ENCODE measurements around the gene NUP93. TPM values are rescaled to one million over a fixed set of nuclear protein-coding genes. Genes with fewer than 3 reads are reported as not detected.

NUP93 gene
- total RNA-seq, 4 donors from 2014 or later = 27.3 to 195 (median 31.4) TPM

DNA sequence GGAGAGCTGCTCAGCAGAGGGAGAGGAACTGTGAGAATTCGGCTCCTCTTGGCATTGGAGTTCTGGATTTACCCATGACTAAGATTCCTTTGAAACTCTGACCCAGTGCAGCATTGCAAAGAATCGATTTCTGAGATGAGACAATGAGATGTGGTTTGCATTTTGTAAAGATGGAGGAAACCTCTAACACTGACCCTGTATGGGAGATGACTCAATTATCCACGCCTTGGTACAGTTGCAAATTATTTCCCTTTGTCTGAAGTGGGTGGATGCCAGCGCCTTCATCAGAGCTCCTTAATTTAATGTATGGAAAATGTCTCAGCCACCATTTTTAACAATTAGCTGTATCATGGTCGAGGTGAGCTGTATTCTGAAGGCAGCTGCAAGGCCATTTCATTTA lies 53.4 kb downstream of the NUP93 start:
- Histone ChIP-seq H3K4me3 (no peak overlapping the region), H3K9me3 (no peaks in the 10 kb centered on the region), H3K36me3 (no peaks in the 10 kb centered on the region), H3K27ac (no peak overlapping the region), H3K4me1 (no peaks in the 10 kb centered on the region), H3K27me3 (no peaks in the 10 kb centered on the region)
- TF ChIP-seq POLR2A (IDR thresholded peaks at IDR 0.05) = no peak
- TF ChIP-seq, protein P1, sequence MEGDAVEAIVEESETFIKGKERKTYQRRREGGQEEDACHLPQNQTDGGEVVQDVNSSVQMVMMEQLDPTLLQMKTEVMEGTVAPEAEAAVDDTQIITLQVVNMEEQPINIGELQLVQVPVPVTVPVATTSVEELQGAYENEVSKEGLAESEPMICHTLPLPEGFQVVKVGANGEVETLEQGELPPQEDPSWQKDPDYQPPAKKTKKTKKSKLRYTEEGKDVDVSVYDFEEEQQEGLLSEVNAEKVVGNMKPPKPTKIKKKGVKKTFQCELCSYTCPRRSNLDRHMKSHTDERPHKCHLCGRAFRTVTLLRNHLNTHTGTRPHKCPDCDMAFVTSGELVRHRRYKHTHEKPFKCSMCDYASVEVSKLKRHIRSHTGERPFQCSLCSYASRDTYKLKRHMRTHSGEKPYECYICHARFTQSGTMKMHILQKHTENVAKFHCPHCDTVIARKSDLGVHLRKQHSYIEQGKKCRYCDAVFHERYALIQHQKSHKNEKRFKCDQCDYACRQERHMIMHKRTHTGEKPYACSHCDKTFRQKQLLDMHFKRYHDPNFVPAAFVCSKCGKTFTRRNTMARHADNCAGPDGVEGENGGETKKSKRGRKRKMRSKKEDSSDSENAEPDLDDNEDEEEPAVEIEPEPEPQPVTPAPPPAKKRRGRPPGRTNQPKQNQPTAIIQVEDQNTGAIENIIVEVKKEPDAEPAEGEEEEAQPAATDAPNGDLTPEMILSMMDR (IDR thresholded peaks at IDR 0.05) = no peak
- DNase-seq = no peak

DNA sequence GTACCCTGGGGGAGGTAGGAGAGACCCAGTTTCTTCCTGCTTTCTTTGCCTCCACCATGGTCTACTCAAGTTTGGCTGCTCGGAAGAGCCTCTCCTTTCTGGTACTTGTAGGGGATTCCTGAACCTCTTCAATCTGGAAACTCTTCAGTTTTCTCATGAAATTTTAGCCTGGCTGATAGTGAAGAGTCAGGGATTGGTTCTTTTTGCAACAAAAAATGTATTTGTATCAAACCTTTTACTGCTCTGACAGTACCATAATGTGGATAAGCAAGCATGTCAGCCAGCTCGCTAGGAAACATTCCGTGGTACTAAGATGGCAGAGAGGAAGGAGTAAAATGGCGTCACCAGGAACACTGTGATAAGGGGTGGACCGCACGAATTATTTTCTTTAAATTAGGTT lies 55.4 kb downstream of the NUP93 start:
- no peaks in the 10 kb centered on the region for H3K4me1 ChIP-seq
- H3K9me3 ChIP-seq = no peaks in the 10 kb centered on the region
- H3K27me3 ChIP-seq = no peaks in the 10 kb centered on the region
- TF ChIP-seq, protein P1 (IDR thresholded peaks at IDR 0.05) = no peak
- TF ChIP-seq POLR2A (IDR thresholded peaks at IDR 0.05) = no peak
- H3K27ac ChIP-seq = no peak overlapping the region
- H3K36me3 ChIP-seq = no peaks in the 10 kb centered on the region
- no peak for DNase-seq
- no peak overlapping the region for H3K4me3 ChIP-seq

DNA sequence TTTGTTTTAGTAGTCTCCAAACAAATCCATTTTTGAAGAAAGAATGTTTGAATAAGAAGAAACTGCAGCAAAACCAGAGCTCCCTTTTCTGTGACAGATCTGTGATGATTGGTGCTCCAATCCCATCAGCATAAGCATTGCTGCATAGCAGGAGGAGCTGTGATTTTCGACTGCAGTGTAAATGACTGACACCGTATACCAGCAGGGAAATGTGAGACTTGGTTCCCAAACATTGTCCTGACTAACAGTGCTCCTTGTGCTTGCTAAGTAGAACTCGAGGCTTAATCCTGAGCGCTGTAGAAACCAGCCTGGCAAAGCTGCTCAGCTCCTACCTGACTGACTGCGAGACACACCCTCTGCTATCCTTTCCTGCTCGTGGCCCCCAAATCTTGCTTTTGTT lies 57.2 kb downstream of the NUP93 start:
- no peaks in the 10 kb centered on the region for H3K4me1 ChIP-seq
- no peak for DNase-seq
- TF ChIP-seq POLR2A (IDR thresholded peaks at IDR 0.05) = no peak
- TF ChIP-seq, protein P1 (IDR thresholded peaks at IDR 0.05) = no peak
- H3K36me3 ChIP-seq = no peaks in the 10 kb centered on the region
- no peaks in the 10 kb centered on the region for H3K9me3 ChIP-seq
- H3K4me3 ChIP-seq = no peak overlapping the region
- H3K27ac ChIP-seq = no peak overlapping the region
- H3K27me3 ChIP-seq = no peaks in the 10 kb centered on the region

DNA sequence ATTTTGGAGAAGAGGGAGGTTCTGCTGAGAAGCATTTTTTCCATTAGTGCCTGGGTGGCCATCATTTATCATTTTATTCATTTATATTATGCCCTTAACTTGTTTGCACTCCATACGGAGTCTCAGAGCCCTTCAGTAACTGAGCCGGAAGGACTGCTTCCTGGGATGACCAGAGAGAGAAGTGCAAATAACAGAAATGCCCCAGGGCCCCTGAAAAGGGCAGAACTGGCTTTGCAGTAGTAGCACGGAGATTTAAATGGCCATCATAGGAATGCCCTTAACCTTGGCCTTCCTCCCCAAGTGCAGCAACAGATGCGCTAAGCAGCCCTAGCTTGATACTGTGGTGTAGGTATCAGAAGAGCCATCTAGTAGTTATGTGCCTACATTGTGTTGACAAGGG lies 58.5 kb downstream of the NUP93 start:
- H3K4me1 ChIP-seq = no peaks in the 10 kb centered on the region
- H3K36me3 ChIP-seq = no peaks in the 10 kb centered on the region
- no peak for DNase-seq
- TF ChIP-seq, protein P1 (IDR thresholded peaks at IDR 0.05) = no peak
- no peak for TF ChIP-seq POLR2A (IDR thresholded peaks at IDR 0.05)
- H3K27ac ChIP-seq = no peak overlapping the region
- no peak overlapping the region for H3K4me3 ChIP-seq
- H3K9me3 ChIP-seq = no peaks in the 10 kb centered on the region
- no peaks in the 10 kb centered on the region for H3K27me3 ChIP-seq

DNA sequence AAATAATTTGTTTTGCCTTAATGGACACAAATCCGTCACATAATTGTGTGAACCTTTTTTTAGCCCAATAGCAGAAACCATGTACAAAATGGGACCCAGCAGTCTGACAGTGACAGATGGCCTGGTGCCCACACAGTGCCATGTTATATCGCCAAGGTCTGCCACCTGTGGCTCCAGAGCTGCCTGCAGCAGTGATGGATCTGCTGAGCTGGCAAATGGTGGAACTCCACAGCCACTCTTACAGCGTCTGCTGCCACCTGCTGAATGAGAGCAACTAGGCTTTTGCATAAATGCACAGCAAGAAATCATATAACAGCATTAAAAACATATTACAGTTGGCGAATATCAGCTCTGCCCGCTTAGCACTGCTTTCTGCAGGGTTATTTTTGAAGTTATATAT lies 59.4 kb downstream of the NUP93 start:
- Histone ChIP-seq H3K4me3 (no peak overlapping the region), H3K27me3 (no peaks in the 10 kb centered on the region), H3K27ac (no peak overlapping the region), H3K4me1 (no peaks in the 10 kb centered on the region), H3K9me3 (no peaks in the 10 kb centered on the region), H3K36me3 (no peaks in the 10 kb centered on the region)
- no peak for TF ChIP-seq POLR2A (IDR thresholded peaks at IDR 0.05)
- TF ChIP-seq, protein P1 (IDR thresholded peaks at IDR 0.05) = peak in 3 of 6 experiments; percentile 34 to 59 (median 53)
- peak in 2 of 3 donors; percentile 51 to 57 for DNase-seq

DNA sequence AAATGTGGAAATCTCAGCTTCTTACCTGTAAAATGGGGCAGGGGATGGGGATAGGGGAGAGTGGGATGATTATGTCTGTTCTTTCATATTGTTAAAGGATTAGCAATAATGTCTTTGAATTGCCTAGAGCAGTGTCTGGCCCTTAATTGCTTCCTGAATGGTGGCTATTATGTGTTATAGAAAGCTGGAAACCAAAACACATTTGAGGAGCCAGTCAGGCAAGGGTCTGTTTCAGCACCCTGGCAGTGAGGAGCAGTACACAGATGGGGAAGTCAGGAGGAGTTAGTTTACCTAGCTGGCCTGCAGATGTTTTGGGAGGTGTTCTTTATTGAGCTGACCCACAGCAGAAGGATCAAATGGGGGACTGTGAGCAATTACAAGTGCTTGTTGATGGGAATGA lies 63.0 kb downstream of the NUP93 start:
- TF ChIP-seq, protein P1 (IDR thresholded peaks at IDR 0.05) = no peak
- no peak for TF ChIP-seq POLR2A (IDR thresholded peaks at IDR 0.05)
- no peak overlapping the region for H3K4me3 ChIP-seq
- H3K9me3 ChIP-seq = no peaks in the 10 kb centered on the region
- no peak for DNase-seq
- no peak overlapping the region for H3K27ac ChIP-seq
- H3K4me1 ChIP-seq = no peaks in the 10 kb centered on the region
- H3K36me3 ChIP-seq = no peaks in the 10 kb centered on the region
- H3K27me3 ChIP-seq = no peaks in the 10 kb centered on the region
